ENCODE measurements around the gene SAFB. TPM values are rescaled to one million over a fixed set of nuclear protein-coding genes. Genes with fewer than 3 reads are reported as not detected.
"Not testable (repeated sequence)": the region's sequence is repeated elsewhere in the genome, so short reads cannot be mapped to it uniquely, and the experiment has no call there.

The SAFB gene
- polyA plus RNA-seq, 1 donor from 2014 or later, result 110 TPM

GRCh38 chr19:5687360-5688198, 64.7 kb downstream of the SAFB start:
- H3K9me3 Mint-ChIP-seq, result no peaks in the 10 kb centered on the region
- no peaks in the 10 kb centered on the region for H3K27me3 Mint-ChIP-seq
- no peaks in the 10 kb centered on the region for H3K36me3 Mint-ChIP-seq
- H3K27ac Mint-ChIP-seq, result peak overlapping the region in 2 of 3 donors; percentile 31 to 89
- H3K4me3 Mint-ChIP-seq, result peak overlapping the region; percentile 41 to 96 (median 92)
- peaks cover 16 to 25% (median 21%) of the 10 kb centered on the region in 3 donors for H3K4me1 Mint-ChIP-seq

DNA sequence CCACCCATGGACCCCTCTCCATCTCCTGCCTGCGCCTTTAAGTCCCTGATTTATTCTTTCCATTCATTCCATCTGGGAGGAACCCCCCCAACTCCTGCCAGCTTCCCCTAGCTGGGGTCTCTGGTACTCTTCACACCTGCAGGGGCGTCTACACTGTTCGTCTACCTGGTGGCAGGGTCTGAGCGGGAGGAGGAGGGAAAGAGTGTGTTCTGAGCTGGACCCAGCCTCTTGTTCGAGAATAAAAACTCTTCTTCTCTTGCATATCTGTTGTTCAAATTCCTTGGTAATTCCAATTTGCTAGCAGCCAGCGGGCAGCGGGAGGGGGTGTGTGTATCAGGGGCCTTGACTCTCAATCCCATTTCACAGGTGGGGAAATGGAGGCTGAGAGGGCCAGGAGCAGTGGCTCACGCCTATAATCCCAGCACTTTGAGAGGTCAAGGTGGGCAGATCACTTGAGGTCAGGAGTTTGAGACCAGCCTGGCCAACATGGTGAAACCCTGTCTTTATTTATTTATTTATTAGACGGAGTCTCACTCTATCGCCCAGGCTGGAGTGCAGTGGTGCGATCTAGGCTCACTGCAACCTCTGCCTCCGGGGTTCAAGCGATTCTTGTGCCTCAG, 65.5 kb downstream of the SAFB start:
- H3K4me3 Mint-ChIP-seq, result peak overlapping the region; percentile 34 to 88 (median 76)
- not testable (repeated sequence) for H3K36me3 Mint-ChIP-seq, H3K9me3 Mint-ChIP-seq, H3K27me3 Mint-ChIP-seq
- H3K4me1 Mint-ChIP-seq, result peaks cover 16 to 27% (median 22%) of the 10 kb centered on the region in 3 donors
- peak overlapping the region in 1 of 3 donors; percentile 48 for H3K27ac Mint-ChIP-seq

GRCh38 chr19:5690125-5690954, 67.5 kb downstream of the SAFB start, which contains the start of gene RPL36:
Gene RPL36, plus strand, starts transcription at chr19:5690295. Its CDS starts 213 bp downstream, at chr19:5690508.
- H3K36me3 Mint-ChIP-seq, result no peaks in the 10 kb centered on the region
- H3K27ac Mint-ChIP-seq, result peak within 1 kb of the TSS; percentile 91 to 98 (median 97)
- H3K9me3 Mint-ChIP-seq, result no peaks in the 10 kb centered on the region
- H3K4me1 Mint-ChIP-seq, result peaks cover 16 to 24% (median 22%) of the 10 kb centered on the region in 3 donors
- H3K27me3 Mint-ChIP-seq, result no peaks in the 10 kb centered on the region
- peak within 1 kb of the TSS; percentile 90 to 97 (median 96) for H3K4me3 Mint-ChIP-seq

DNA sequence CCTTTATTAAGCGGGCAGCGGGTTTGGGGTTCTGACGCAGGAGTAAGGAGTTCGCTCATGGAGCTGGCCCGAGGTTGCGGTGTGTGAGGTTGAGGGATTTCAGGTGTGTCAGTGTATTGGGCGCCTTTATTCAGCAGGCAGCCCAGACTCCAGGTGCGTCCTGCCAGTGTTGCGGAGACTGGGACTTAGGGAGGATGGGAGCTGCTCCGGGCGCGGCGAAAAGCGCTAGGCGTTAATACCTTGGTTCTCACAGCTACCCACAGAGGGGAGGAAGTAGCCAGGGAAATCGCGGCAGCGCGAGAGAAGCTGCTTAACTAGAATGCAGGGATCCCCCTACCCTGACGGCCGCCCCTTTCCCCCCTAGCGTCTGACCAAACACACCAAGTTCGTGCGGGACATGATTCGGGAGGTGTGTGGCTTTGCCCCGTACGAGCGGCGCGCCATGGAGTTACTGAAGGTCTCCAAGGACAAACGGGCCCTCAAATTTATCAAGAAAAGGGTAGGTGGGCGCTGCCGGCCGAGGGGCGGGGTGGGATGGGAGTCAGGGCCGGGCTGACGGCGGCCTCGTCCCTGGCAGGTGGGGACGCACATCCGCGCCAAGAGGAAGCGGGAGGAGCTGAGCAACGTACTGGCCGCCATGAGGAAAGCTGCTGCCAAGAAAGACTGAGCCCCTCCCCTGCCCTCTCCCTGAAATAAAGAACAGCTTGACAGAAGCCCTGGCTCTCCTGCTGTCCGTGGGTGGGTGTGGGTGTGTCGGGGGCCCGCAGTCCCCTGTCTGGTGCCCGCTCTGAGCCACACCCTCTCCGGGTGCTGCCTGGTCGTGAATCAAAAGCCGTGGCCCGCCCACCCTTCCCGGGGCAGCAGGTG, 68.3 kb downstream of the SAFB start:
- Mint-ChIP-seq H3K4me3 (peak overlapping the region; percentile 90 to 97 (median 96)), H3K9me3 (no peaks in the 10 kb centered on the region), H3K4me1 (peaks cover 16 to 24% (median 22%) of the 10 kb centered on the region in 3 donors), H3K27me3 (no peaks in the 10 kb centered on the region), H3K27ac (peak overlapping the region; percentile 91 to 98 (median 97)), H3K36me3 (no peaks in the 10 kb centered on the region)

DNA sequence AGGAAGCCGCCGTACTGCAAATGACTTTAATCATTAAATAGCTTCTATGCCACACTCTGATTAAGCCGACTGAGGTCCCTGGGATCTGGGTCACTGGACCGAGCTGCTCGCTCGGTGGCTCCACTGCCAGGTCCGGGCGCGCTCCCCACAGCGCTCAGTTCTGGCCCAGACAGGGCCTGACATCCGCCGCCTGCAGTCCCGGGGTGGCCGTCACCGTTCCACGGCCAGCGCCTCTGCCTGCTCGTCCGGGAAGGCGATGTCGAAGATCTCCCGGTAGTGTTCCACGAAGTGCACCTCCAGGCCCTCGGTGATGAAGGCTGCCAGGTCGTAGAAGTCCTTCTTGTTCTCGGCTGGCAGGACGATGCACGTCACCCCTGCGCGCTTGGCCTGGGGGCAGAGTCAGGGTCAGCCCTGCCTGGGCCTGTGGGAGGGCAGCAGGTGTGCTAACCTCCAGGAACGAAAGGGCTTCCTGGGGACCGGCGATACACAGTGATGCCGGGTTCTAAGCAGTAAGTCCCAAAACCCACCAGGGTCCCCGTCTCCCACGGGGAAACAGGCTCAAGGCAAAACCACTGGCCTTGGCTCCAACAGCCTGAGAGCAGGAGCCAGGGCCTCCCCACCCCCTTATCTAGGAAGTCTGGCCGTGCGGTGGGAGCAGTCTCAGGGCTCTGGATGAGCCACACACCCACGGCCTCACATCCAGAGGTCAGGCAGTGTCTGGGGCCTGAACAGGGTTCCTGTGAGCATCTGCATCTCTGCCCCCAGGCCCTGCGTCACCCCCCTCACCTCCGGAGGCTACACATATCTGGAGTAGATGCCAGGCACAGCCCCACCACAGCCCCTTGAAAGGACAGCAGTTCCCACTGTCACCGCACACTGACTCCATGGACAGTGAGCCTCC, 69.2 kb downstream of the SAFB start:
- H3K27ac Mint-ChIP-seq, result peak overlapping the region; percentile 88 to 91 (median 90)
- no peaks in the 10 kb centered on the region for H3K36me3 Mint-ChIP-seq
- no peaks in the 10 kb centered on the region for H3K9me3 Mint-ChIP-seq
- no peaks in the 10 kb centered on the region for H3K27me3 Mint-ChIP-seq
- H3K4me3 Mint-ChIP-seq, result peak overlapping the region; percentile 90 to 97 (median 96)
- H3K4me1 Mint-ChIP-seq, result peaks cover 14 to 22% (median 21%) of the 10 kb centered on the region in 3 donors

GRCh38 chr19:5692723-5693194, 69.9 kb downstream of the SAFB start:
- H3K36me3 Mint-ChIP-seq, result no peaks in the 10 kb centered on the region
- H3K4me3 Mint-ChIP-seq, result peak overlapping the region in 3 of 4 donors; percentile 57 to 97 (median 94)
- H3K4me1 Mint-ChIP-seq, result peaks cover 14 to 22% (median 21%) of the 10 kb centered on the region in 3 donors
- H3K27ac Mint-ChIP-seq, result peak overlapping the region; percentile 88 to 91 (median 90)
- H3K9me3 Mint-ChIP-seq, result no peaks in the 10 kb centered on the region
- H3K27me3 Mint-ChIP-seq, result no peaks in the 10 kb centered on the region

DNA sequence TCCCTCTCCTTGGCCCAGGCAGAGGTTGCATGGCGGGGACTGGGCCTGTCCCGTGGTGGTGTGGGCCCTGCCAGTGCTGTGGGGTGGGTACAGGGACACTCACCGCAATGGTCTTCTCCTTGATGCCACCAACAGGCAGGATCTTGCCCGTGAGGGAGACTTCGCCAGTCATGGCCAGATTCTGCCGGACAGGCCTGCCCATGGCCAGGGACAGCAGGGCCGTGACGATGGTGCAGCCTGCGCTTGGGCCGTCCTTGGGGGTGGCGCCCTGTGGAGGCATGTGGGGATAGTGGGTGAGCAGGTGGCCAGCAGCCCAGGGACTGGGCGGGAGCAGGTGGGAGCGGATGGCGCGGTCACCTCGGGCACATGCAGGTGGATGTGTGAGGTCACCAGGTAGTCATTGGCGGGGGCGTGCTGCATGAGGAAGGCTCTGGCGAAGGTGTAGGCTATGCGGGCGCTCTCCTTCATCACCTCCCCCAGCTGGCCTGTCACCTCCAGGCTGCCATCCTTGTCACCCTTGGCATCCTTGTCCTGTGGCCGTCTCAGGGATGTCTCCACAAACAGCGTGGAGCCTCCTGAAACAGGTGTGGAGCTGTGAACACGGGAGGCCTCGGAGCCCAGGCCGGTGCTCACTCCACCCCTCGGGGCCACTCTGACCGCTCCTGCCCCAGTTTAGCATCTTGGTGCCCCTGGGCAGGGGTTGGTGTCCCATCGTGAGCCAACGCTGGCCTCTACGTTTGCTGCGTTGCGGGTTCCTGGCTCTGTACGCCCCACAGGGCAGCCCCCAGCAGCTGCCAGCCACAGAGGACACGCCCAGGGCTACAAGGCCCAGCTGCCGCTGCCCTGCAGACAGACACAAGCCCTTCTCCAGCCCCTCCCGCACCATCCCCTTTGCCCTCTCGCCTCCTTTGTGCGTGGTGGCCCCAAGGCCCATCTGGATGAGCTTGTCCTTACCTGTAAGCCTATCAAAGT, 70.6 kb downstream of the SAFB start:
- Mint-ChIP-seq H3K36me3 (no peaks in the 10 kb centered on the region), H3K9me3 (no peaks in the 10 kb centered on the region), H3K4me3 (peak overlapping the region in 2 of 4 donors; percentile 13 to 94), H3K27me3 (no peaks in the 10 kb centered on the region), H3K4me1 (peaks cover 14 to 22% (median 21%) of the 10 kb centered on the region in 3 donors), H3K27ac (peak overlapping the region in 2 of 3 donors; percentile 88 to 91)

DNA sequence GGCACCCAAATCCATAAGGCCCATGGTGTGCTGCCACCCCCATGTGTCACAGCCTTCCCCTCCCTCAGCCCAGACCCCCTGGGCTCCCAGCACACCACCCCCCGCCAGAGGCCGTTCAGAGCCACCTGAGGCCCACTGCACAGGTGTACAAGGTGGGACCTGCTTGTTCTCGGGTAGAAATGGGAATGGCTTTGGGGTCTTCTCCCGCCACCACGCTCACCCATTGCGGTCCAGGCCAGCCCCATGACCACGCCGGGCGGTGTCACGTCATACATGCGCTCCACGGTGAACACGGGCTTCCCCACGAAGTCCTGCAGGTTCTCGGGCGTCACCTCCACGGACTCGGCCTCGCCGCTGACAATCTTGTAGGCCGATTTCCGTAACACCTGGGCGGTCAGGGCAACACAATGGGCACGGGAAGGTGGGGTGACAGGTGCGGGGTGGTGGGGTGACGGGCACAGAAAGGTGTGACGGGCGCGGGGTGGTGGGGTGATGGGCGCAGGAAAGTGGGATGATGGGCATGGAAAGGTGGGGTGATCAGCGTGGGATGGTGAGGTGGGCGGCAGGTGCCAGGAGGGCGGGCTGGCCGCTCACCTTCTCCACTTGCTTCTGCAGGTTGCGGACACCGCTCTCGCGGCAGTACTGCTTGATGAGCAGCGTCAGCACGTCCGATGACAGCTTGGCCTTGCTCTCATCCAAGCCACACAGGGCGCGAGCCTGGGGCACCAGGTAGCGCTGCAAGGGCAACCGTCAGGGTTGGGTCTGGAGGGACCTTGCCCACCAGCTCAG, 71.5 kb downstream of the SAFB start:
- no peaks in the 10 kb centered on the region for H3K27me3 Mint-ChIP-seq
- H3K27ac Mint-ChIP-seq, result peak overlapping the region in 1 of 3 donors; percentile 77
- peaks cover 17 to 21% (median 21%) of the 10 kb centered on the region in 3 donors for H3K4me1 Mint-ChIP-seq
- peaks cover 2% of the 10 kb centered on the region for H3K36me3 Mint-ChIP-seq
- peak overlapping the region in 1 of 4 donors; percentile 94 for H3K4me3 Mint-ChIP-seq
- no peaks in the 10 kb centered on the region for H3K9me3 Mint-ChIP-seq

DNA sequence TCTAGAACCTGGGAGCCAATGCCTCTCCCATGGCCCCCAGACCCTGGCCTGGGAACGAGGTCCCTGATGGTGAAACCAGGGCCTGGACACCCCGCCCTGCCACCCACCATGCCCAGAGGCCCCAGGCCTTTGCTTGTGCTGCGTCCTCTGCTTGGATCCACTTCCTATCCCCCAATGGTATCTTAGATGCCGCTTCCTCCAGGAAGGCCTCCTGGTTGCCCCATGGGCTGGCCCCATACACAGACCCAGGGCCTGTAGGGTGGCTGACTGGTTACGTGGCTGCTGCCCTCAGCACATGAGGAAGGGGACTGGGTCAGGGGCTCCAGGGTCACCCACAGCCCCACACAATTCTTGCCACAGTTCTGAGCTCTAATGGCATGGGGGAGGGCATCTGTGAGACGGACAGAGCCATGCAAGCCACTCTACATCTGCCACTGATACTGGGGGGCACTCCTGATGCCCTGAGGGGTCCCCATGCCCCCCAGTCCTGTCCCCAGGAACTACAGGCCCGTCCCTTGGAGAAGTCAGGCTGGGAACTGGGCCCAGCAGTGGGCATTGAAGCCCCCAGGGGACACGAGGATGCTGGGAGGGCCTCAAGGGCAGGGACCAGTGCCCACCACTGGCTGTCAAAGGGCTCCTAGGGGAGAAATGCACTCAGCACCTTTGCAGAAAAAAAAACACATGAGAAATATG, 72.2 kb downstream of the SAFB start:
- Mint-ChIP-seq H3K36me3 (peaks cover 2% of the 10 kb centered on the region), H3K27me3 (no peaks in the 10 kb centered on the region), H3K4me3 (peak overlapping the region in 1 of 4 donors; percentile 69), H3K9me3 (no peaks in the 10 kb centered on the region), H3K4me1 (peaks cover 14 to 17% (median 16%) of the 10 kb centered on the region in 3 donors), H3K27ac (peak overlapping the region in 1 of 3 donors; percentile 77)

DNA sequence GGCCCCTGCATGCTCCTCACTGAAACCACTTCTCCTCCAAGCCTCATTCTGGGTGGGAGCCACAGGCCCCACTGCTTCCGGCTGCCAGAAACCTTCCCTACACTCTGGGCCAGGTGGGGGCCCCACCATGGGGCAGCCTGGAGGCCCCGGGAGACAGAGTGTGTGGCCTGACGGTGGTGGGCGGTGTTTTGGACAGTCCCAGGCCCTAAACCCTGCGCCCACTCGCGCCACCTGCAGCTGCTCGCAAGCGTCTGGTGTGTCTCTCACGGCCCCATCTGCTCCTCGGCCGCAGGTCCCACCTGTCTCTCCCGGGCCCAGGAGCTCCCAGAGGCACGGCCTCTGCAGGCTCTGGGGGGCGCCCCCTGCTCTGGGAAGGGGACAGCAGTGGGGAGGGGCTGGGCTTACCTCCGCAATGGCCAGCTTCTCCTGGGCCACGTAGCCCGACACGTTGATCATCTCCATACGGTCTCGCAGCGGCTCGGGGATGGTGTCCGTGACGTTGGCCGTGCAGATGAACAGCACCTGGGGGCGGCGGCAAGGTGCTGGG, 72.8 kb downstream of the SAFB start:
- Mint-ChIP-seq H3K27me3 (no peaks in the 10 kb centered on the region), H3K9me3 (no peaks in the 10 kb centered on the region), H3K4me1 (peaks cover 12 to 14% (median 13%) of the 10 kb centered on the region in 3 donors), H3K4me3 (no peak overlapping the region), H3K27ac (peak overlapping the region in 1 of 3 donors; percentile 77), H3K36me3 (peaks cover 2% of the 10 kb centered on the region)

Measured in IgD-negative memory B cell (primary cell).